ENCODE data around the gene LMNTD1. TPM values are rescaled to one million over a fixed set of nuclear protein-coding genes. Genes with fewer than 3 reads are reported as not detected.
"Not testable (repeated sequence)": the region's sequence is repeated elsewhere in the genome, so short reads cannot be mapped to it uniquely, and the experiment has no call there.

Gene LMNTD1, protein sequence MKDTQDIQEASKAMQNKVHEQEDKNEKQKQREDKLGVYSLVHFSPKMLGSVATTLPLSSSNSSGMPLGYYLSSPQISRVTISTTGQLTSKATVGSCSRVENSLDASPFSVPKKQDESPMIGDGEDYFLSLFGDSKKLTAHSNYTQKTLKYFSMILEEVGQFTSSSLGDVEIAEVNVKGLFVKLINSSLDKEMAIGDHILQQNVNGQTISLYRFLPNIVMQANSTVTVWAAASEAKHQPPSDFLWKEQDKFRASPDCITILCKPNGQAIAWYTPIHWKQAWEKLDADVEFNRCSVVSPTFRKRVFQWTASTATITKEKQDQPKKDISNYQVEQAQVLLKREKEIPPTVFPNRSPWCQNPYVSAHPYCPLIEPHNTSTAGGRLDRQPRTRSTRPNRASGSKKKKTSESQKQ
- 0.20 TPM for polyA plus RNA-seq (2013, experiment 1 of 2)
- 0.06 TPM for polyA plus RNA-seq (2013, experiment 2 of 2)

DNA sequence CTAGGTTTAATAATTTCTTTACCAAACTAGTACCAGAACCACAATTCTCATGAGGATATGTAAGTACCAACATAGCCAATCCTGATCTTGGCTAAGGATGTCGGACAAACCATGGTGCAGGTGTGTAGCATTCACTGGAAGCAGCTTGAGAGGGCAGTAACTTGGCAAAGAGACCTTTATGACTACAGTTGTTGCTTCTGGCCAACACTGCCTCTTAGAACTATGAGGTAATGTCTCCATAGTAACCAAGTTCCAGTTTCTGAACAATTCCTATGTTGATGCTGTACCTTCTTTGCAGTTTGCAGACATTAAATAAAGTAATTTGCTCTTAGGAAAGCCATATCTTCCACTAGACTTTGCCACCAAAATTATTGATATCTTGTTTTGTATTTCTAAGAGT, at the start of gene LMNTD1:
Gene LMNTD1 (minus strand): TSS at position 186 of the 400 bp plus-strand sequence. CDS start 324 bp downstream, outside the sequence.
- H3K79me2 ChIP-seq (ENCODE audit: control insufficient read depth, insufficient read depth, low read length), result no peaks in the 10 kb centered on the region
- no peak within 1 kb of the TSS for H3K4me2 ChIP-seq (ENCODE audit: low read length)
- WGBS (ENCODE audit: extremely low coverage, insufficient coverage, low lambda C conversion rate), result no CpG with 5 or more reads among the region's 1 CpG
- H2BK15ac ChIP-seq (replicated peaks; ENCODE audit: low read depth), result no peak within 1 kb of the TSS
- no peak within 1 kb of the TSS for H3K4me3 ChIP-seq (ENCODE audit: low read length)
- no peak within 1 kb of the TSS for H2BK120ac ChIP-seq (ENCODE audit: low read depth, low read length)
- no peak within 1 kb of the TSS for H3K23ac ChIP-seq (ENCODE audit: low read length)
- H3K36me3 ChIP-seq (ENCODE audit: control insufficient read depth, insufficient read depth, low read length), result no peaks in the 10 kb centered on the region
- H4K5ac ChIP-seq (ENCODE audit: low read length), result no peak within 1 kb of the TSS
- H2BK5ac ChIP-seq (ENCODE audit: low read length), result no peak within 1 kb of the TSS
- no peak within 1 kb of the TSS for H3K56ac ChIP-seq (ENCODE audit: low read length)
- no peaks in the 10 kb centered on the region for H3K79me1 ChIP-seq (ENCODE audit: low read length)
- no peak for DNase-seq
- H3K27me3 ChIP-seq (ENCODE audit: insufficient read depth, low read length, poor library complexity), result no peaks in the 10 kb centered on the region
- H4K8ac ChIP-seq (ENCODE audit: low read depth, low read length), result no peak within 1 kb of the TSS
- H3K4ac ChIP-seq (ENCODE audit: low read depth, low read length), result no peak within 1 kb of the TSS
- H3K4me1 ChIP-seq (ENCODE audit: control insufficient read depth, low read depth, low read length), result no peaks in the 10 kb centered on the region
- no peak within 1 kb of the TSS for H3K9ac ChIP-seq (ENCODE audit: low read length)
- H2AK5ac ChIP-seq (ENCODE audit: low read length), result no peak within 1 kb of the TSS
- no peak within 1 kb of the TSS for H3K18ac ChIP-seq (ENCODE audit: low read length)
- H3K27ac ChIP-seq (ENCODE audit: low read depth, low read length), result no peak within 1 kb of the TSS

DNA sequence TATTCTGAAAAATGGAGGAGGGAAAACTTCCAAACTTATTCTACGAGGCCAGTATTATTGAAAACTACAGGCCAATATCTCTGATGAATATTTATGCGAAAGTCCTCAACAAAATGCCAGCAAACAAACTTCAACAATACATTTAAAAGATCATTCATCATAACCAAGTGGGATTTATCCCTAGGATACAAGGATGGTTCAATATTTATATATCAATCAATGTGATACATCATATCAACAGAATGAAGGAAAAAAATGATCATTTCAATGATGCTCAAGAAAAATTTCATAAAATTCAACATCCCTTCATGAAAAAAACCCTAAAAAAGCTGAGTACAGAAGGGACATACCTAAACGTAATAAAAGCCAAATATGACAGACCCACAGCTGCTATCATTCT, 45.9 kb upstream of the LMNTD1 start:
- no peak for DNase-seq

DNA sequence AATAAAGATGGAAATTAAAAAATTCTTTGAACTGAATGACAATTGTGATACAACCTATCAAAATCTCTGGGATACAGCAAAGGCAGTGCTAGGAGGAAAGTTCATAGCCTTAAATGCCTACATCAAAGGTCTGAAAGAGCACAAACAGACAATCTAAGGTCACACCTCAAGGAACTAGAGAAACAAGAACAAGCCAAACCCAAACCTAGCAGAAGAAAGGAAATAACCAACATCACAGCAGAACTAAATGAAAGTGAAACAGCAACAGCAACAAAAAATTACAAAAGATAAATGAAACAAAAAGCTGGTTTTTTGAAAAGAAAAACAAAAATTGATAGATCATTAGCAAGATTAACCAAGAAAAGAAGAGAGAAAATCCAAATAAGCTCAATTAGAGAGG, 42.4 kb upstream of the LMNTD1 start:
- not testable (repeated sequence) for H3K27ac ChIP-seq (ENCODE audit: low read depth, low read length); H2BK15ac ChIP-seq (replicated peaks; ENCODE audit: low read depth); H3K79me2 ChIP-seq (ENCODE audit: control insufficient read depth, insufficient read depth, low read length); H3K23ac ChIP-seq (ENCODE audit: low read length); H2AK5ac ChIP-seq (ENCODE audit: low read length); H3K4me2 ChIP-seq (ENCODE audit: low read length); H3K18ac ChIP-seq (ENCODE audit: low read length); H2BK5ac ChIP-seq (ENCODE audit: low read length); H3K79me1 ChIP-seq (ENCODE audit: low read length); H3K36me3 ChIP-seq (ENCODE audit: control insufficient read depth, insufficient read depth, low read length); H4K8ac ChIP-seq (ENCODE audit: low read depth, low read length); H4K5ac ChIP-seq (ENCODE audit: low read length); DNase-seq; H3K56ac ChIP-seq (ENCODE audit: low read length); H3K4ac ChIP-seq (ENCODE audit: low read depth, low read length); H3K9ac ChIP-seq (ENCODE audit: low read length); H3K4me1 ChIP-seq (ENCODE audit: control insufficient read depth, low read depth, low read length); H3K27me3 ChIP-seq (ENCODE audit: insufficient read depth, low read length, poor library complexity); H2BK120ac ChIP-seq (ENCODE audit: low read depth, low read length); H3K4me3 ChIP-seq (ENCODE audit: low read length)

More for the DNA sequence above, 45.9 kb upstream of the LMNTD1 start:
- no CpG with 5 or more reads among the region's 3 CpGs for WGBS (ENCODE audit: extremely low coverage, insufficient coverage, low lambda C conversion rate)
- no peak overlapping the region for H2BK120ac ChIP-seq (ENCODE audit: low read depth, low read length)
- H2BK5ac ChIP-seq (ENCODE audit: low read length), result no peak overlapping the region
- no peak overlapping the region for H2BK15ac ChIP-seq (replicated peaks; ENCODE audit: low read depth)
- H3K56ac ChIP-seq (ENCODE audit: low read length), result no peak overlapping the region
- no peaks in the 10 kb centered on the region for H3K79me1 ChIP-seq (ENCODE audit: low read length)
- no peak overlapping the region for H4K5ac ChIP-seq (ENCODE audit: low read length)
- no peaks in the 10 kb centered on the region for H3K79me2 ChIP-seq (ENCODE audit: control insufficient read depth, insufficient read depth, low read length)
- H3K18ac ChIP-seq (ENCODE audit: low read length), result no peak overlapping the region
- H3K27ac ChIP-seq (ENCODE audit: low read depth, low read length), result no peak overlapping the region
- no peak overlapping the region for H2AK5ac ChIP-seq (ENCODE audit: low read length)
- no peak overlapping the region for H4K8ac ChIP-seq (ENCODE audit: low read depth, low read length)
- H3K4me3 ChIP-seq (ENCODE audit: low read length), result no peak overlapping the region
- no peak overlapping the region for H3K4ac ChIP-seq (ENCODE audit: low read depth, low read length)
- H3K36me3 ChIP-seq (ENCODE audit: control insufficient read depth, insufficient read depth, low read length), result no peaks in the 10 kb centered on the region
- no peak overlapping the region for H3K4me2 ChIP-seq (ENCODE audit: low read length)
- H3K23ac ChIP-seq (ENCODE audit: low read length), result no peak overlapping the region
- no peaks in the 10 kb centered on the region for H3K27me3 ChIP-seq (ENCODE audit: insufficient read depth, low read length, poor library complexity)
- H3K4me1 ChIP-seq (ENCODE audit: control insufficient read depth, low read depth, low read length), result no peaks in the 10 kb centered on the region
- no peak overlapping the region for H3K9ac ChIP-seq (ENCODE audit: low read length)

DNA sequence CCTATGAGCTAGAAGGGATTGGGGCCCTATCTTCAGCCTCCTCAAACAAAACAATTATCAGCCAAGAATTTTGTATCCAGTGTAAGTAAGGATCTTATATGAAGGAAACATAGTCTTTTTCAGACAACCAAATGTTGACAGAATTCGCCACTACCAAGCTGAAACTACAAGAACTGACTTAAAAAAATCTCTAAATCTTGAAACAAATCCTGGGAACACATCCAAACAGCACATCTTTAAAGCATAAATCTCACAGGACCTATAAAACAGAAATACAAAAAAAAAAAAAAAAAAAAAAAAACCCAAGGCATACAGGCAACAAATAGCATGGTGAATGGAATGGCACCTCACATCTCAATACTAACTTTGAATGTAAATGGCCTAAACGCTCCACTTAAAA, 41.3 kb upstream of the LMNTD1 start:
- Histone ChIP-seq H3K4me3 (ENCODE audit: low read length) (no peak overlapping the region), H3K18ac (ENCODE audit: low read length) (no peak overlapping the region), H2BK5ac (ENCODE audit: low read length) (no peak overlapping the region), H2BK15ac (replicated peaks; ENCODE audit: low read depth) (no peak overlapping the region), H2BK120ac (ENCODE audit: low read depth, low read length) (no peak overlapping the region), H3K4ac (ENCODE audit: low read depth, low read length) (no peak overlapping the region), H3K79me2 (ENCODE audit: control insufficient read depth, insufficient read depth, low read length) (no peaks in the 10 kb centered on the region), H4K8ac (ENCODE audit: low read depth, low read length) (no peak overlapping the region), H3K4me1 (ENCODE audit: control insufficient read depth, low read depth, low read length) (no peaks in the 10 kb centered on the region), H3K56ac (ENCODE audit: low read length) (no peak overlapping the region), H3K9ac (ENCODE audit: low read length) (no peak overlapping the region), H3K4me2 (ENCODE audit: low read length) (no peak overlapping the region), H4K5ac (ENCODE audit: low read length) (no peak overlapping the region), H3K27me3 (ENCODE audit: insufficient read depth, low read length, poor library complexity) (no peaks in the 10 kb centered on the region), H2AK5ac (ENCODE audit: low read length) (no peak overlapping the region), H3K36me3 (ENCODE audit: control insufficient read depth, insufficient read depth, low read length) (no peaks in the 10 kb centered on the region), H3K27ac (ENCODE audit: low read depth, low read length) (no peak overlapping the region), H3K79me1 (ENCODE audit: low read length) (no peaks in the 10 kb centered on the region), H3K23ac (ENCODE audit: low read length) (no peak overlapping the region)
- WGBS (ENCODE audit: extremely low coverage, insufficient coverage, low lambda C conversion rate), result no CpG with 5 or more reads among the region's 2 CpGs
- no peak for DNase-seq

DNA sequence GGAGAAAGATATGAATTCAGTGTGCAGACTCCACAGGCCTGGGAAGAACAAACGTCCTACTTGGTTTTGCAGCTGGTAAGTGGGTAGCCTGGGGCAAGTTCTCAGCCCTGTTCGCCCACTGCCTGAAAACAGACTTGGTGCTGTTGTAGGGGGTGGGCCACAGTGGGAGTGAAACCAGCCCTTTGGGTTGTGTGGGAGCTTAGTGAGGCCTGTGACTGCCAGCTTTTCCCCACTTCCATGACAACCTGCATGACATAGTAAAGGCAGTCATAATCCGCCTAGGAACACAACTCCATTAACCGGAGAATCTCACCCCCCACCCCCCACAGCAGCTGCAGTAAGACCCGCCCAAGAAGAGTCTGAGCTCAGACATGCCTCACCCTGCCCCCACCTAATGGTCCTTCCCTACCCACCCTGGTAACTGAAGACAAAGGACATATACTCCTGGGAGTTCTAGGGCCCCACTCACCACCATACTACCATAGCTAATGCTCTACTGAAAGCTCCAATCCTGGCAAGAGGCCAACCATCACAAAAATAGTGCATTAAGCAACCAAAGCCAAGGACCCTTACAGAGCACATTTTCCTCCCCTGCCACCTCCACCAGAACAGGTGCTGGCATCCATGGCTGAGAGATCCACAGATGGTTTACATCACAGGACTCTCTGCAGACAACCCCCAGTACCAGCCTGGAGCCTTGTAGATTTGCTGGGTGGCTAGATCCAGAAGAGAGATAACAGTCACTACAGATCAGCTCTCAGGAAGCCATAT, 39.8 kb upstream of the LMNTD1 start:
- WGBS (ENCODE audit: extremely low coverage, insufficient coverage, low lambda C conversion rate), result no CpG with 5 or more reads among the region's 5 CpGs
- Histone ChIP-seq H3K36me3 (ENCODE audit: control insufficient read depth, insufficient read depth, low read length) (no peaks in the 10 kb centered on the region), H3K4me1 (ENCODE audit: control insufficient read depth, low read depth, low read length) (no peaks in the 10 kb centered on the region), H3K9ac (ENCODE audit: low read length) (no peak overlapping the region), H3K18ac (ENCODE audit: low read length) (no peak overlapping the region), H3K4me2 (ENCODE audit: low read length) (no peak overlapping the region), H2BK120ac (ENCODE audit: low read depth, low read length) (no peak overlapping the region), H3K27ac (ENCODE audit: low read depth, low read length) (no peak overlapping the region), H4K5ac (ENCODE audit: low read length) (no peak overlapping the region), H4K8ac (ENCODE audit: low read depth, low read length) (no peak overlapping the region), H3K27me3 (ENCODE audit: insufficient read depth, low read length, poor library complexity) (no peaks in the 10 kb centered on the region), H2BK5ac (ENCODE audit: low read length) (no peak overlapping the region), H3K4ac (ENCODE audit: low read depth, low read length) (no peak overlapping the region), H3K4me3 (ENCODE audit: low read length) (no peak overlapping the region), H2AK5ac (ENCODE audit: low read length) (no peak overlapping the region), H3K79me2 (ENCODE audit: control insufficient read depth, insufficient read depth, low read length) (no peaks in the 10 kb centered on the region), H3K56ac (ENCODE audit: low read length) (peak overlapping the region; percentile 56), H2BK15ac (replicated peaks; ENCODE audit: low read depth) (no peak overlapping the region), H3K79me1 (ENCODE audit: low read length) (no peaks in the 10 kb centered on the region), H3K23ac (ENCODE audit: low read length) (no peak overlapping the region)
- DNase-seq, result no peak

Measured in mesendoderm (in vitro differentiated cells).